Lower leg skin (tissue), 3 donors: ENCODE results near the gene ZNF366.

Source experiments
- POLR2A ChIP-seq, 2 donors: fragments of 450-650 bp; IDR thresholded peaks; one replicate each; pipeline ENCODE4 v1.6.1; 2016 to 2017; ENCODE audit warnings: antibody characterized with exemption in 2 of 2, mild to moderate bottlenecking in 1 of 2, moderate library complexity in 1 of 2
- TF ChIP-seq, protein P1 (sequence below), 3 donors: fragments of 450-650 bp; IDR thresholded peaks; one replicate each; pipeline ENCODE4 v1.5.1; 2016; ENCODE audit warnings: antibody characterized with exemption in 3 of 3, mild to moderate bottlenecking in 3 of 3, moderate library complexity in 2 of 3

DNA sequence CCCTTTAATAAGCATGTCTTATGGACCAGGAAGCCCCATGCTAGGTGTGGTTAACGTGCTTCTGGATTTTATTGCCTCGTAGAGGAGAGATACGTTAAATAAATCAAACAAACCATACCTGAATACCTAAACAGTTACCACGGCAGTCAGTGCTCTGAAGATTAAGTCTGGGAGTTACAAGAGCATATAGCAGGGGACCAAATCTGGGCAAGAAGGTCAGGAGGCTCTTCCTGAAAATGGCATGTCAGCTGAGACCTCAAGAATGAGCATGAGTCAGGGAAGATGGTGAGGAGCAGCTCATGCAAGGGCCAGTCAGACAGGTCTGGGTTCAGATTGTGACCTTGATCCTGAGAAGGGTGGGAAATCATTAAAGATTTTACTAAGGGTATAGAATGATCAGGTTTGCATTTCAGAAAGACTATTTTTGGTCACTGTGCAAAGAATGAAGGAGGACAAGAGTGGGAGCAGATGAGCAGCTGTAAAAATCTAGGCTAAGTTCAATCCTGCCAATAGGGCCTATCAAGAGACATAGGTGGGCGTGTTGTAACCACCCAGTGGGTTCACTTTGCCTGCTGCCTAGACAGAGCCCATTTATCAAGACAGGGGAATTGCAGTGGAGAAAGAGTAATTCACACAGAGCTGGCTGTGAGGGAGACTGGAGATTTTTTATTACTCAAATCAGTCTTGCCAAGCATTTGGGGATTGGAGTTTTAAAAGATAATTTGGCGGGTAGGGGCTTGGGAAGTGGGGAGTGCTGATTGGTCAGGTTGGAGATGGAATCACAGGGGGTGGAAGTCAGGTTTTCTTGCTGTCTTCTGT is 4.8 kb upstream of the ZNF366 start:
- TF ChIP-seq, protein P1, sequence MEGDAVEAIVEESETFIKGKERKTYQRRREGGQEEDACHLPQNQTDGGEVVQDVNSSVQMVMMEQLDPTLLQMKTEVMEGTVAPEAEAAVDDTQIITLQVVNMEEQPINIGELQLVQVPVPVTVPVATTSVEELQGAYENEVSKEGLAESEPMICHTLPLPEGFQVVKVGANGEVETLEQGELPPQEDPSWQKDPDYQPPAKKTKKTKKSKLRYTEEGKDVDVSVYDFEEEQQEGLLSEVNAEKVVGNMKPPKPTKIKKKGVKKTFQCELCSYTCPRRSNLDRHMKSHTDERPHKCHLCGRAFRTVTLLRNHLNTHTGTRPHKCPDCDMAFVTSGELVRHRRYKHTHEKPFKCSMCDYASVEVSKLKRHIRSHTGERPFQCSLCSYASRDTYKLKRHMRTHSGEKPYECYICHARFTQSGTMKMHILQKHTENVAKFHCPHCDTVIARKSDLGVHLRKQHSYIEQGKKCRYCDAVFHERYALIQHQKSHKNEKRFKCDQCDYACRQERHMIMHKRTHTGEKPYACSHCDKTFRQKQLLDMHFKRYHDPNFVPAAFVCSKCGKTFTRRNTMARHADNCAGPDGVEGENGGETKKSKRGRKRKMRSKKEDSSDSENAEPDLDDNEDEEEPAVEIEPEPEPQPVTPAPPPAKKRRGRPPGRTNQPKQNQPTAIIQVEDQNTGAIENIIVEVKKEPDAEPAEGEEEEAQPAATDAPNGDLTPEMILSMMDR (IDR thresholded peaks at IDR 0.05) = no peak
- no peak for TF ChIP-seq POLR2A (IDR thresholded peaks at IDR 0.05)
